Panc1 (cell line): Measurements from ENCODE around the gene PREP. TPM values are rescaled to one million over a fixed set of nuclear protein-coding genes. Genes with fewer than 3 reads are reported as not detected.

Experiments
- ATAC-seq: fragments of 200-7000 bp; cut with Tn5 transposase; 2 replicates; pipeline ENCODE4 v1.9.1; 2020; ENCODE audit warnings: mild to moderate bottlenecking, moderate library complexity
- BruUV-seq: library from RNA; stranded (reverse); fragments of 400-500 nt; replicated peaks from 2 replicates; lab custom pipeline; 2021; lab: Mats Ljungman, UMichigan
- CTCF ChIA-PET: fragments of 300-600 bp; sonication (Branson Sonifier 250); formaldehyde crosslinking; loops from one replicate; lab custom pipeline; 2022; ENCODE audit warnings: antibody characterized with exemption; lab: Charles Lee
- POLR2A ChIA-PET: fragments of 300-600 bp; sonication (Branson Sonifier 250); formaldehyde crosslinking; loops from one replicate; lab custom pipeline; 2022; ENCODE audit warnings: antibody characterized with exemption; lab: Charles Lee
- DNase-seq: peaks from one replicate; pipeline ENCODE4 v3.0.0-alpha.2; 2010; ENCODE audit warnings: low read depth, low spot score
- H3K27ac ChIP-seq: 2 replicates; pipeline ENCODE4 v1.5.1; 2011; ENCODE audit warnings: mild to moderate bottlenecking, low read length, inconsistent platforms
- H3K27me3 ChIP-seq: fragments of 200-500 bp; sonication (Bioruptor generic); 2 replicates; pipeline ENCODE4 v1.6.0; 2014; ENCODE audit warnings: low read length, inconsistent platforms; ENCODE audit not compliant: control insufficient read depth, insufficient read depth
- H3K36me3 ChIP-seq: fragments of 200-500 bp; sonication (Bioruptor generic); 2 replicates; pipeline ENCODE4 v1.5.1; 2014; ENCODE audit warnings: inconsistent platforms, mild to moderate bottlenecking, low read length, moderate library complexity; ENCODE audit not compliant: control insufficient read depth, insufficient read depth
- H3K4me1 ChIP-seq: 2 replicates; pipeline ENCODE4 v1.5.1; 2011; ENCODE audit warnings: inconsistent platforms, mild to moderate bottlenecking, low read length, moderate library complexity; ENCODE audit not compliant: control insufficient read depth, insufficient read depth
- H3K4me3 ChIP-seq, 2 experiments: 2 replicates each; pipeline ENCODE4 v1.5.1; 2011 to 2012; ENCODE audit warnings: low read depth in 2 of 2, low read length in 2 of 2, mild to moderate bottlenecking in 2 of 2, inconsistent platforms in 1 of 2, moderate library complexity in 1 of 2
- H3K9me3 ChIP-seq: fragments of 200-500 bp; sonication (Bioruptor generic); 2 replicates; pipeline ENCODE4 v1.5.1; 2014; ENCODE audit warnings: low read depth, mild to moderate bottlenecking, inconsistent platforms, low read length, moderate library complexity; ENCODE audit not compliant: control insufficient read depth, insufficient read depth
- POLR2AphosphoS5 ChIP-seq: IDR thresholded peaks from 2 replicates; pipeline ENCODE4 v1.6.1; 2012; ENCODE audit warnings: mild to moderate bottlenecking, low read depth, low read length, moderate library complexity
- SIN3A ChIP-seq: IDR thresholded peaks from 2 replicates; pipeline ENCODE4 v1.6.1; 2012; ENCODE audit warnings: low read depth, mild to moderate bottlenecking, low read length, moderate library complexity, borderline replicate concordance; ENCODE audit not compliant: insufficient read depth
- TCF7L2 ChIP-seq: IDR thresholded peaks from 2 replicates; pipeline ENCODE4 v1.6.1; 2011; ENCODE audit warnings: mild to moderate bottlenecking, low read depth, low read length, inconsistent platforms
- in situ Hi-C: cut with HindIII; loops from 2 replicates; pipeline ENCODE4 v1.10.0; 2016; ENCODE audit warnings: low sequenced_read_pairs, low pct_unique_long_range_greater_than_20kb
- intact Hi-C: fragments of 100-400 bp; cut with micrococcal nuclease; formaldehyde crosslinking; loops from one replicate; pipeline ENCODE4 v1.10.0; 2022; ENCODE audit not compliant: unreplicated experiment
- total RNA-seq: library from RNA; stranded (reverse); gene quantifications from one replicate; pipeline ENCODE4 v1.2.1, GENCODE V29; 2021; ENCODE audit not compliant: unreplicated experiment
- TF ChIP-seq, protein P1 (sequence below), 2 experiments: IDR thresholded peaks; 2 replicates each; pipeline ENCODE4 v1.6.1; 2011 to 2012; ENCODE audit warnings: low read depth in 2 of 2, control low read depth in 1 of 2, low read length in 1 of 2, mild to moderate bottlenecking in 1 of 2, moderate library complexity in 1 of 2; ENCODE audit not compliant: insufficient read depth in 1 of 2
- TF ChIP-seq, protein P2 (sequence below): fragments of 450-650 bp; IDR thresholded peaks from 2 replicates; pipeline ENCODE4 v1.5.1; 2017; ENCODE audit warnings: mild to moderate bottlenecking

The PREP gene
- total RNA-seq, 1 experiment from 2014 or later: 50.4 TPM

DNA sequence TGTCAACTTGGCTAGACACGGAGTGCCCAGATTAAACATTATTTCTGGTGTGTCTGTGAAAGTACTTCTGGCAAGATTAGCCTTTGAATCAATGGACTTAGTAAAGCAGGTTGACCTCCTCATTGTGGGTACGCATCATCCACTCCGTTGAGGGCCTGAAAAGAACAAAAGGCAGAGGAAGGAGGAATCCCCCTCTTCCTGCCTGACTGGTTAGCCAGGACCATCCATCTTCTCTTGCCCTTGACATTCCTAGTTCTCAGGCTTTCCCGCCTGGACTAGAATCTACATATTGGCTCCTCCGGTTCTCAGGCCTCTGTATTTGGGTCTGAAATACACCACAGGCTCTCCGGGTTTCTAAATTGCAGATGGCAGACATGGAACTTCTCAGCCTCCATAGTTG is 149.1 kb downstream of the PREP start:
- Histone ChIP-seq H3K9me3 (no peaks in the 10 kb centered on the region), H3K4me1 (no peaks in the 10 kb centered on the region), H3K27ac (no peak overlapping the region), H3K36me3 (no peaks in the 10 kb centered on the region), H3K4me3 (no peak overlapping the region), H3K27me3 (no peaks in the 10 kb centered on the region; the same call in 1 of the 2 replicates)
- POLR2A ChIA-PET: interaction anchor here (0.5 kb wide), 1 partner anchor 936 kb away, joined by 3 read pairs; no protein-coding TSS in a partner anchor
- CTCF ChIA-PET: no interaction called here
- in situ Hi-C loops: no loop called here
- intact Hi-C loops: no loop called here
- DNase-seq (no peak), ATAC-seq (no peak)
- BruUV-seq: no TSS peak
- TF ChIP-seq, protein P1, sequence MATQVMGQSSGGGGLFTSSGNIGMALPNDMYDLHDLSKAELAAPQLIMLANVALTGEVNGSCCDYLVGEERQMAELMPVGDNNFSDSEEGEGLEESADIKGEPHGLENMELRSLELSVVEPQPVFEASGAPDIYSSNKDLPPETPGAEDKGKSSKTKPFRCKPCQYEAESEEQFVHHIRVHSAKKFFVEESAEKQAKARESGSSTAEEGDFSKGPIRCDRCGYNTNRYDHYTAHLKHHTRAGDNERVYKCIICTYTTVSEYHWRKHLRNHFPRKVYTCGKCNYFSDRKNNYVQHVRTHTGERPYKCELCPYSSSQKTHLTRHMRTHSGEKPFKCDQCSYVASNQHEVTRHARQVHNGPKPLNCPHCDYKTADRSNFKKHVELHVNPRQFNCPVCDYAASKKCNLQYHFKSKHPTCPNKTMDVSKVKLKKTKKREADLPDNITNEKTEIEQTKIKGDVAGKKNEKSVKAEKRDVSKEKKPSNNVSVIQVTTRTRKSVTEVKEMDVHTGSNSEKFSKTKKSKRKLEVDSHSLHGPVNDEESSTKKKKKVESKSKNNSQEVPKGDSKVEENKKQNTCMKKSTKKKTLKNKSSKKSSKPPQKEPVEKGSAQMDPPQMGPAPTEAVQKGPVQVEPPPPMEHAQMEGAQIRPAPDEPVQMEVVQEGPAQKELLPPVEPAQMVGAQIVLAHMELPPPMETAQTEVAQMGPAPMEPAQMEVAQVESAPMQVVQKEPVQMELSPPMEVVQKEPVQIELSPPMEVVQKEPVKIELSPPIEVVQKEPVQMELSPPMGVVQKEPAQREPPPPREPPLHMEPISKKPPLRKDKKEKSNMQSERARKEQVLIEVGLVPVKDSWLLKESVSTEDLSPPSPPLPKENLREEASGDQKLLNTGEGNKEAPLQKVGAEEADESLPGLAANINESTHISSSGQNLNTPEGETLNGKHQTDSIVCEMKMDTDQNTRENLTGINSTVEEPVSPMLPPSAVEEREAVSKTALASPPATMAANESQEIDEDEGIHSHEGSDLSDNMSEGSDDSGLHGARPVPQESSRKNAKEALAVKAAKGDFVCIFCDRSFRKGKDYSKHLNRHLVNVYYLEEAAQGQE (IDR thresholded peaks at IDR 0.05; ENCODE audit: insufficient read depth in 1 of 2, low read depth in 2 of 2, low read length in 1 of 2): no peak
- no peak for TF ChIP-seq SIN3A

DNA sequence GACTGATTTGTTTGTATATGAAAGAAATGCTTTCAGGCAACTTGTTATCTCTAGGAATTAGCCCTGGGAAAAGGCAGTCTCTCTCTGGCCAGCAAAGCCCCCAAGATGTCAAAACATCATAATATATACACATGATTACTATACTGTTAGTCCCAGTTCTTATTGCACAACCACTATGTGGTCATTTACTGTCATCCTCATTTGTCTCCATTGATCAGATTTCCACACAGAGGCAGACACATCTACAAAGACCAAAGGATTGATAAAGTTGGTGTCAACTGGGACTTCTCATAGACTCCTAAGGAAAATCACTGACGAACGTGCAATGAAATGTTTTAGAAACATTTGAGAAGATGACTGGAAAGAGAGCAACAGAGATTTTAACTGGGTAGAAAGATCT is 151.2 kb downstream of the PREP start:
- in situ Hi-C loops: no loop called here
- no peak for DNase-seq

More for the DNA sequence above, 151.2 kb downstream of the PREP start:
- CTCF ChIA-PET: no interaction called here
- no peak overlapping the region for H3K27ac ChIP-seq
- H3K9me3 ChIP-seq: no peaks in the 10 kb centered on the region
- H3K4me3 ChIP-seq: no peak overlapping the region
- H3K27me3 ChIP-seq: no peaks in the 10 kb centered on the region; the same call in 1 of the 2 replicates
- POLR2A ChIA-PET: no interaction called here
- intact Hi-C loops: no loop called here
- TF ChIP-seq SIN3A (no peak), POLR2AphosphoS5 (no peak), TCF7L2 (no peak)
- TF ChIP-seq, protein P2, sequence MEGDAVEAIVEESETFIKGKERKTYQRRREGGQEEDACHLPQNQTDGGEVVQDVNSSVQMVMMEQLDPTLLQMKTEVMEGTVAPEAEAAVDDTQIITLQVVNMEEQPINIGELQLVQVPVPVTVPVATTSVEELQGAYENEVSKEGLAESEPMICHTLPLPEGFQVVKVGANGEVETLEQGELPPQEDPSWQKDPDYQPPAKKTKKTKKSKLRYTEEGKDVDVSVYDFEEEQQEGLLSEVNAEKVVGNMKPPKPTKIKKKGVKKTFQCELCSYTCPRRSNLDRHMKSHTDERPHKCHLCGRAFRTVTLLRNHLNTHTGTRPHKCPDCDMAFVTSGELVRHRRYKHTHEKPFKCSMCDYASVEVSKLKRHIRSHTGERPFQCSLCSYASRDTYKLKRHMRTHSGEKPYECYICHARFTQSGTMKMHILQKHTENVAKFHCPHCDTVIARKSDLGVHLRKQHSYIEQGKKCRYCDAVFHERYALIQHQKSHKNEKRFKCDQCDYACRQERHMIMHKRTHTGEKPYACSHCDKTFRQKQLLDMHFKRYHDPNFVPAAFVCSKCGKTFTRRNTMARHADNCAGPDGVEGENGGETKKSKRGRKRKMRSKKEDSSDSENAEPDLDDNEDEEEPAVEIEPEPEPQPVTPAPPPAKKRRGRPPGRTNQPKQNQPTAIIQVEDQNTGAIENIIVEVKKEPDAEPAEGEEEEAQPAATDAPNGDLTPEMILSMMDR: no peak
- TF ChIP-seq, protein P1 (IDR thresholded peaks at IDR 0.05; ENCODE audit: insufficient read depth in 1 of 2, low read depth in 2 of 2, low read length in 1 of 2): no peak
- H3K4me1 ChIP-seq: no peaks in the 10 kb centered on the region
- H3K36me3 ChIP-seq: no peaks in the 10 kb centered on the region
- no TSS peak for BruUV-seq
- no peak for ATAC-seq
